Endothelial cell of umbilical vein (primary cell): ENCODE results near the gene SNRPF. TPM values are rescaled to one million over a fixed set of nuclear protein-coding genes. Genes with fewer than 3 reads are reported as not detected.
A peak's percentile ranks its signal among the peaks of the same experiment; 100 is the strongest.

Experiments used
- BruUV-seq: library from RNA; stranded (reverse); fragments of 400-500 nt; replicated peaks from 2 replicates; lab custom pipeline; 2021; lab: Mats Ljungman, UMichigan
- CTCF ChIA-PET: fragments of 300-600, 350-600 bp; sonication (Branson Sonifier 250); formaldehyde crosslinking; loops from one replicate; lab custom pipeline; 2021; ENCODE audit warnings: antibody characterized with exemption, inconsistent platforms; lab: Charles Lee
- POLR2A ChIA-PET: fragments of 300-600, 350-600 bp; sonication (Branson Sonifier 250); formaldehyde crosslinking; loops from one replicate; lab custom pipeline; 2021; ENCODE audit warnings: antibody characterized with exemption, inconsistent platforms; lab: Charles Lee
- DNase-seq: peaks from one replicate; pipeline ENCODE4 v3.0.0-alpha.2; 2011; ENCODE audit warnings: low read depth, low spot score
- FAIRE-seq: peaks from 2 replicates; lab custom pipeline; 2011; peaks lifted over from hg19 to GRCh38; lab: Jason Lieb, UNC
- H2AFZ ChIP-seq: 2 replicates; pipeline ENCODE4 v1.6.0; 2012; ENCODE audit warnings: low read depth, low read length, control low read depth, inconsistent platforms
- H3K27ac ChIP-seq: 2 replicates; pipeline ENCODE4 v1.5.1; 2011; ENCODE audit warnings: low read depth, mild to moderate bottlenecking, control low read depth, low read length, moderate library complexity; ENCODE audit not compliant: insufficient read depth
- H3K27me3 ChIP-seq, 2 experiments: 2 replicates each; pipeline versions ENCODE4 v1.6.0 to v1.6.1; 2011; ENCODE audit warnings: low read length in 2 of 2, mixed read lengths in 1 of 2; ENCODE audit not compliant: control insufficient read depth in 2 of 2, insufficient read depth in 2 of 2
- H3K36me3 ChIP-seq, 2 experiments: 2 replicates in 1 of 2; 3 replicates in 1 of 2; pipeline ENCODE4 v1.5.1; 2011; ENCODE audit warnings: low read length in 2 of 2, mild to moderate bottlenecking in 1 of 2, moderate library complexity in 1 of 2; ENCODE audit not compliant: control insufficient read depth in 2 of 2, insufficient read depth in 2 of 2; ENCODE audit errors: extremely low read depth in 1 of 2
- H3K4me1 ChIP-seq: 3 replicates; pipeline ENCODE4 v1.5.1; 2011; ENCODE audit warnings: mild to moderate bottlenecking, low read length; ENCODE audit not compliant: control insufficient read depth, insufficient read depth; ENCODE audit errors: extremely low read depth
- H3K4me2 ChIP-seq: 2 replicates; pipeline ENCODE4 v1.6.1; 2011; ENCODE audit warnings: low read length, control low read depth, mixed read lengths; ENCODE audit not compliant: insufficient read depth
- H3K4me3 ChIP-seq, 3 experiments: fragments of 200-600 bp in 1 of 3; sonication (generic), shearing (Covaris generic) in 1 of 3; replicated peaks in 1 of 3; 2 replicates each; pipeline ENCODE4 v1.5.1; 2011 to 2016; ENCODE audit warnings: control low read depth in 3 of 3, low read length in 3 of 3, mild to moderate bottlenecking in 2 of 3, inconsistent platforms in 1 of 3, low read depth in 1 of 3, moderate library complexity in 1 of 3; ENCODE audit not compliant: insufficient read depth in 1 of 3
- H3K79me2 ChIP-seq: 2 replicates; pipeline ENCODE4 v1.6.0; 2012; ENCODE audit warnings: low read length, inconsistent platforms; ENCODE audit not compliant: control insufficient read depth, insufficient read depth
- H3K9ac ChIP-seq: replicated peaks from 2 replicates; pipeline ENCODE3; 2011; ENCODE audit warnings: low read length, control low read depth; ENCODE audit not compliant: insufficient read depth; ENCODE audit errors: extremely low read depth
- H3K9me1 ChIP-seq: replicated peaks from 3 replicates; pipeline ENCODE4 v1.6.0; 2011; ENCODE audit warnings: mild to moderate bottlenecking, low read length; ENCODE audit not compliant: control insufficient read depth, insufficient read depth; ENCODE audit errors: extremely low read depth
- H3K9me3 ChIP-seq: replicated peaks from 2 replicates; pipeline ENCODE4 v1.5.1; 2012; ENCODE audit warnings: low read length, inconsistent platforms; ENCODE audit not compliant: control insufficient read depth, insufficient read depth
- H4K20me1 ChIP-seq: replicated peaks from 2 replicates; pipeline ENCODE3; 2011; ENCODE audit warnings: mild to moderate bottlenecking, low read length; ENCODE audit not compliant: control insufficient read depth, insufficient read depth; ENCODE audit errors: extremely low read depth
- CTCF ChIP-seq, 2 donors: IDR thresholded peaks; 1 replicate in 1 of 2; 2 replicates in 1 of 2; pipeline ENCODE4 v1.5.1; 2011; ENCODE audit warnings: low read length in 2 of 2, mild to moderate bottlenecking in 2 of 2, moderate library complexity in 2 of 2, control low read depth in 1 of 2, inconsistent platforms in 1 of 2, low read depth in 1 of 2; ENCODE audit not compliant: insufficient read depth in 1 of 2; ENCODE audit errors: extremely low read depth in 1 of 2
- EZH2 ChIP-seq: IDR thresholded peaks from 2 replicates; pipeline ENCODE4 v1.6.1; 2012; ENCODE audit warnings: borderline replicate concordance, low read depth, mild to moderate bottlenecking, moderate library complexity, low read length, inconsistent platforms; ENCODE audit not compliant: severe bottlenecking
- FOS ChIP-seq: IDR thresholded peaks from 2 replicates; pipeline ENCODE4 v1.6.1; 2011; ENCODE audit warnings: mild to moderate bottlenecking, low read length, moderate library complexity, borderline replicate concordance; ENCODE audit not compliant: insufficient read depth
- GATA2 ChIP-seq: IDR thresholded peaks from 2 replicates; pipeline ENCODE4 v1.7.0; 2011; ENCODE audit warnings: low read depth, mild to moderate bottlenecking, moderate library complexity, mixed read lengths, low read length; ENCODE audit not compliant: insufficient read length, insufficient read depth
- JUN ChIP-seq: IDR thresholded peaks from 2 replicates; pipeline ENCODE4 v1.6.1; 2011; ENCODE audit warnings: borderline replicate concordance, low read depth; ENCODE audit not compliant: insufficient read length, insufficient read depth
- MAX ChIP-seq: IDR thresholded peaks from 2 replicates; pipeline ENCODE4 v1.6.1; 2011; ENCODE audit not compliant: insufficient read depth, insufficient read length
- MYC ChIP-seq: IDR thresholded peaks from one replicate; pipeline ENCODE4 v1.6.1; 2011; ENCODE audit warnings: mild to moderate bottlenecking, low read depth, low read length
- POLR2A ChIP-seq: IDR thresholded peaks from 2 replicates; pipeline ENCODE4 v1.6.1; 2012; ENCODE audit warnings: low read depth, mild to moderate bottlenecking, control low read depth, low read length
- POLR2AphosphoS5 ChIP-seq: IDR thresholded peaks from 2 replicates; pipeline ENCODE4 v1.6.1; 2012; ENCODE audit warnings: low read depth, mild to moderate bottlenecking, control low read depth, low read length, moderate library complexity; ENCODE audit not compliant: insufficient read depth
- dilution Hi-C: fragments of 300-500 bp; cut with MboI; formaldehyde crosslinking; loops from one replicate; pipeline ENCODE4 v1.15.0; 2019; ENCODE audit warnings: low sequenced_read_pairs; ENCODE audit not compliant: extremely low pct_ligation_motif_present
- intact Hi-C: fragments of 100-400 bp; cut with micrococcal nuclease; formaldehyde crosslinking; loops from one replicate; pipeline ENCODE4 v1.10.0; 2022
- polyA plus RNA-seq, 4 experiments: library from polyadenylated mRNA; depleted of rRNA in 3 of 4; stranded (reverse) in 3 of 4; unstranded in 1 of 4; fragments of >200 nt; gene quantifications; 2 replicates each; pipeline versions ENCODE4 v1.2.1 to v1.2.3, GENCODE V29; 2011 to 2012; ENCODE audit warnings: missing spikeins in 1 of 4
- total RNA-seq: library from RNA; stranded (reverse); gene quantifications from 2 replicates; pipeline ENCODE4 v1.2.3, GENCODE V29; 2021

Gene SNRPF
- total and polyA plus RNA-seq, 2 donors (not counting 3 experiments of a cell fraction or from before 2014, with no cell fraction given): 17.1 to 36.6 TPM

DNA sequence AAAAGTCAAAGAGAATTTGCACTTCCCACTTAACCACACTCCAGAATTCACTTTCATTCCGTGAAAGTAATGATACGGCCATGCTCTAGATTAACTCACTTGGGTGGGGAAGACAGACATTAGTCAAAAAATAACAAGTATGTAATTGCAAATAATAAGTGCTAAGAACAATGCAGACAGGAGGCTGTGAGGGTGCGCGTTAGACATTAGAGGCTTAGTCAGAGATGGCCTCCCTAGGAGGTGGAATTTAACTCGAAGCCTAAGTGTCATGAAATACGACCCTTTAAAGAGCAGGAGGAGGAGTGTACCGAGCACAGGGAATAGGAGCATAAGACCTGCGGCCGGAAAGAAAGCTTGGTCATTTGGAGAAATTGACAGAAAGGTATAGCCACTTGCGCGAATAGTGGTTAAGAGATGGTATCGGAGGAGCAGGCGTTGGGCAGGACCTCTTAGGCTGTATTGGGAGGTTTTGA, 628 bp downstream of the SNRPF start:
- dilution Hi-C loops (no loop called here), intact Hi-C loops (no loop called here)
- peaks cover 0 to 7% of the 10 kb centered on the region in 2 experiments for H3K36me3 ChIP-seq
- CTCF ChIA-PET: no interaction called here
- FAIRE-seq (no peak), DNase-seq (no peak)
- peak overlapping the region; percentile 93 for H3K4me2 ChIP-seq
- H3K4me1 ChIP-seq: peaks cover 16% of the 10 kb centered on the region
- H3K27ac ChIP-seq: peak overlapping the region; percentile 43
- peaks cover 0 to 4% of the 10 kb centered on the region in 2 experiments for H3K27me3 ChIP-seq
- peaks cover 49% of the 10 kb centered on the region for H3K79me2 ChIP-seq
- H3K4me3 ChIP-seq: peak overlapping the region; percentile 61 to 95 (median 66)
- H3K9me3 ChIP-seq: no peaks in the 10 kb centered on the region
- no peaks in the 10 kb centered on the region for H4K20me1 ChIP-seq
- no peak for TF ChIP-seq MYC
- no peak for TF ChIP-seq GATA2
- no peak for TF ChIP-seq FOS
- no peak for TF ChIP-seq CTCF (IDR thresholded peaks at IDR 0.05; ENCODE audit: extremely low read depth in 1 of 2, insufficient read depth in 1 of 2, low read depth in 1 of 2, low read length in 2 of 2)
- TF ChIP-seq MAX: no peak
- no peak for TF ChIP-seq POLR2A
- no peak for TF ChIP-seq POLR2AphosphoS5
- no peak for TF ChIP-seq JUN
- no peak for TF ChIP-seq EZH2
- POLR2A ChIA-PET: no interaction called here
- peak overlapping the region; percentile 52 for H2AFZ ChIP-seq
- H3K9me1 ChIP-seq: no peaks in the 10 kb centered on the region
- peak overlapping the region; percentile 87 for H3K9ac ChIP-seq
- no TSS peak for BruUV-seq
